Testis (tissue), 2 donors: ENCODE data around the gene AGBL2.
"Not testable (repeated sequence)": the region's sequence is repeated elsewhere in the genome, so short reads cannot be mapped to it uniquely, and the experiment has no call there.

Experiments used
- POLR2A ChIP-seq: fragments of 450-650 bp; IDR thresholded peaks from one replicate; pipeline ENCODE4 v1.6.1; 2017; ENCODE audit warnings: antibody characterized with exemption, mild to moderate bottlenecking, moderate library complexity
- TF ChIP-seq, protein P1 (sequence below), 3 experiments: fragments of 450-650 bp in 2 of 3; fragments of 200-600 bp in 1 of 3; sonication (generic) in 1 of 3; IDR thresholded peaks; one replicate each; pipeline ENCODE4 v1.5.1; 2016 to 2019; ENCODE audit warnings: antibody characterized with exemption in 3 of 3, mild to moderate bottlenecking in 2 of 3, moderate library complexity in 1 of 3

DNA sequence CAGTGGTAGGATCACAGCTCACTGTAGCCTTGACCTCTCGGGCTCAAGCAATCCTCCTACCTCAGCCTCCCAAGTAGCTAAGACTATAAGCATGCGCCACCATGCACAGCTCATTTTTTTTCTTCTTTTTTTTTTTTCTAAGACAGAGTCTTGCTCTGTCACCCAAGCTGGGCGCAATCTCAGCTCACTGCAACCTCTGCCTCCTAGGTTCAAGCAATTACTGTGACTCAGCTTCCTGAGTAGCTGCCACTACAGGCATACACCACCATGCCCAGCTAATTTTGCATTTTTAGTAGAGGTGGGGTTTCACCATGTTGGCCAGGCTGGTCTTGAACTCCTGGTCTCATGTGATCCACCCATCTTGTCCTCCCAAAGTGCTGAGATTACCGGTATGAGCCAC, 50.2 kb downstream of the AGBL2 start:
- TF ChIP-seq, protein P1, sequence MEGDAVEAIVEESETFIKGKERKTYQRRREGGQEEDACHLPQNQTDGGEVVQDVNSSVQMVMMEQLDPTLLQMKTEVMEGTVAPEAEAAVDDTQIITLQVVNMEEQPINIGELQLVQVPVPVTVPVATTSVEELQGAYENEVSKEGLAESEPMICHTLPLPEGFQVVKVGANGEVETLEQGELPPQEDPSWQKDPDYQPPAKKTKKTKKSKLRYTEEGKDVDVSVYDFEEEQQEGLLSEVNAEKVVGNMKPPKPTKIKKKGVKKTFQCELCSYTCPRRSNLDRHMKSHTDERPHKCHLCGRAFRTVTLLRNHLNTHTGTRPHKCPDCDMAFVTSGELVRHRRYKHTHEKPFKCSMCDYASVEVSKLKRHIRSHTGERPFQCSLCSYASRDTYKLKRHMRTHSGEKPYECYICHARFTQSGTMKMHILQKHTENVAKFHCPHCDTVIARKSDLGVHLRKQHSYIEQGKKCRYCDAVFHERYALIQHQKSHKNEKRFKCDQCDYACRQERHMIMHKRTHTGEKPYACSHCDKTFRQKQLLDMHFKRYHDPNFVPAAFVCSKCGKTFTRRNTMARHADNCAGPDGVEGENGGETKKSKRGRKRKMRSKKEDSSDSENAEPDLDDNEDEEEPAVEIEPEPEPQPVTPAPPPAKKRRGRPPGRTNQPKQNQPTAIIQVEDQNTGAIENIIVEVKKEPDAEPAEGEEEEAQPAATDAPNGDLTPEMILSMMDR (IDR thresholded peaks at IDR 0.05): not testable (repeated sequence)
- TF ChIP-seq POLR2A: not testable (repeated sequence)
